Lung (tissue), 12 donors: ENCODE results near the gene TMEM270. TPM values are rescaled to one million over a fixed set of nuclear protein-coding genes. Genes with fewer than 3 reads are reported as not detected.

Experiments used
- ATAC-seq: fragments of 200-7000 bp; cut with Tn5 transposase; one replicate; pipeline ENCODE4 v1.9.1; 2020; ENCODE audit warnings: moderate number of reproducible peaks; ENCODE audit not compliant: insufficient read depth, low FRiP score
- DNase-seq, 3 donors: peaks; one replicate each; pipeline ENCODE4 v3.0.0-alpha.2; 2013 to 2017
- H3K27ac ChIP-seq, 2 donors: one replicate each; pipeline ENCODE4 v1.5.1; 2013; ENCODE audit warnings: mild to moderate bottlenecking in 2 of 2, moderate library complexity in 2 of 2, control low read depth in 1 of 2, inconsistent platforms in 1 of 2, low read depth in 1 of 2, low read length in 1 of 2
- H3K27me3 ChIP-seq, 3 donors: one replicate each; pipeline ENCODE4 v1.5.1; 2013; ENCODE audit warnings: low read length in 2 of 3; ENCODE audit not compliant: control insufficient read depth in 3 of 3, insufficient read depth in 3 of 3
- H3K36me3 ChIP-seq, 4 donors: one replicate each; pipeline ENCODE4 v1.5.1; 2013; ENCODE audit warnings: low read length in 4 of 4, mild to moderate bottlenecking in 1 of 4, moderate library complexity in 1 of 4; ENCODE audit not compliant: control insufficient read depth in 4 of 4, insufficient read depth in 4 of 4
- H3K4me1 ChIP-seq, 5 donors: one replicate each; pipeline ENCODE4 v1.5.1; 2013; ENCODE audit warnings: low read length in 5 of 5, mild to moderate bottlenecking in 2 of 5, moderate library complexity in 1 of 5; ENCODE audit not compliant: control insufficient read depth in 5 of 5, insufficient read depth in 5 of 5
- H3K4me3 ChIP-seq: one replicate; pipeline ENCODE4 v1.5.1; 2013; ENCODE audit warnings: mild to moderate bottlenecking, control low read depth, moderate library complexity
- H3K9ac ChIP-seq, 2 donors: one replicate each; pipeline ENCODE4 v1.5.1; 2013; ENCODE audit warnings: low read length in 2 of 2, control low read depth in 1 of 2; ENCODE audit not compliant: insufficient read depth in 1 of 2
- H3K9me3 ChIP-seq, 4 donors: one replicate each; pipeline ENCODE4 v1.5.1; 2013; ENCODE audit warnings: low read length in 3 of 4, mild to moderate bottlenecking in 1 of 4, moderate library complexity in 1 of 4; ENCODE audit not compliant: control insufficient read depth in 4 of 4, insufficient read depth in 3 of 4
- WGBS, 2 donors: extraction: QIAGEN DNeasy Blood & Tissue Kit; methylation state at CpG; one replicate each; pipeline ENCODE4 v1.1.7; 2013; 5-methylcytosine and 5-hydroxymethylcytosine counted together
- polyA plus RNA-seq, 2 donors: library from polyadenylated mRNA; stranded (reverse); fragments of 200-250 nt; gene quantifications; one replicate each; pipeline ENCODE4 v1.2.1, GENCODE V29; 2013
- total RNA-seq, 2 donors: library from RNA; depleted of rRNA in 1 of 2; stranded (reverse); fragments of >200 nt in 1 of 2; gene quantifications; one replicate each; pipeline ENCODE4 v1.2.1, GENCODE V29; 2014 to 2021
- TF ChIP-seq, protein P1 (sequence below): IDR thresholded peaks from 2 replicates; pipeline ENCODE4 v1.5.1; 2012; ENCODE audit warnings: mild to moderate bottlenecking; ENCODE audit errors: control extremely low read depth, extremely low read depth
- donor health status: control.
- donor health status: control.
- donor health status: Bipolar disorder and iron deficiency.
- donor health status: healthy.
- donor health status: DM: yes; HTN: yes; CAD: no.

Gene TMEM270
- total and polyA plus RNA-seq, 4 donors: 0.19 to 1.1 (median 0.20) TPM; not detected in 1

- ATAC-seq: no peak
- Histone ChIP-seq H3K9ac (no peak overlapping the region), H3K9me3 (no peaks in the 10 kb centered on the region), H3K27ac (no peak overlapping the region), H3K36me3 (no peaks in the 10 kb centered on the region), H3K4me1 (peaks cover 0 to 15% (median 6%) of the 10 kb centered on the region in 5 donors), H3K27me3 (no peaks in the 10 kb centered on the region), H3K4me3 (no peak overlapping the region)
- DNase-seq: no peak
- TF ChIP-seq, protein P1, sequence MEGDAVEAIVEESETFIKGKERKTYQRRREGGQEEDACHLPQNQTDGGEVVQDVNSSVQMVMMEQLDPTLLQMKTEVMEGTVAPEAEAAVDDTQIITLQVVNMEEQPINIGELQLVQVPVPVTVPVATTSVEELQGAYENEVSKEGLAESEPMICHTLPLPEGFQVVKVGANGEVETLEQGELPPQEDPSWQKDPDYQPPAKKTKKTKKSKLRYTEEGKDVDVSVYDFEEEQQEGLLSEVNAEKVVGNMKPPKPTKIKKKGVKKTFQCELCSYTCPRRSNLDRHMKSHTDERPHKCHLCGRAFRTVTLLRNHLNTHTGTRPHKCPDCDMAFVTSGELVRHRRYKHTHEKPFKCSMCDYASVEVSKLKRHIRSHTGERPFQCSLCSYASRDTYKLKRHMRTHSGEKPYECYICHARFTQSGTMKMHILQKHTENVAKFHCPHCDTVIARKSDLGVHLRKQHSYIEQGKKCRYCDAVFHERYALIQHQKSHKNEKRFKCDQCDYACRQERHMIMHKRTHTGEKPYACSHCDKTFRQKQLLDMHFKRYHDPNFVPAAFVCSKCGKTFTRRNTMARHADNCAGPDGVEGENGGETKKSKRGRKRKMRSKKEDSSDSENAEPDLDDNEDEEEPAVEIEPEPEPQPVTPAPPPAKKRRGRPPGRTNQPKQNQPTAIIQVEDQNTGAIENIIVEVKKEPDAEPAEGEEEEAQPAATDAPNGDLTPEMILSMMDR: no peak
- 81 to 88% methylated on average over 13 to 15 of the region's 15 CpGs for WGBS, 2 donors
Observed at GRCh38 chr7:73905360-73905759, 44.4 kb downstream of the TMEM270 start.

DNA sequence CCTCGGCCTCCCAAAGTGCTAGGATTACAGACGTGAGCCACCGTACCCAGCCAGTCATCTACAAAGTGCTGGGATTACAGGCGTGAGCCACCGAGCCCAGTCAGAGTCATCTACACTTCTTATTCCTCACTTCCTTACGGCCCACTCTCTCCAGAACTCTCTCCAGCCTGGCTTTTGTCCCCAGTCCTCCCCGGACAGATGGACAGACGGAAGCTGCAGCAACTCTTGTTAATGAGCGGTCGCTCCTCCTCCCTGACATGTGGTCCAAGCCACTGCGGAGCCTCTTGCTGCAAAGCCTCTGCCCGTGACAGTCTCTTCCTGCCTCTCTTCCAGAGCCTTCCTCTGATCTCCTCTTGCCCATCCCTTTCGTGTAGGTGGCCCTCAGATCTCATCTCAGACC is 45.9 kb downstream of the TMEM270 start:
- 87 to 89% methylated on average over 13 of the region's 13 CpGs for WGBS, 2 donors
- Histone ChIP-seq H3K4me1 (peaks cover 0 to 12% (median 5%) of the 10 kb centered on the region in 5 donors), H3K27me3 (no peaks in the 10 kb centered on the region), H3K9ac (no peak overlapping the region), H3K27ac (no peak overlapping the region), H3K4me3 (no peak overlapping the region), H3K36me3 (no peaks in the 10 kb centered on the region), H3K9me3 (no peaks in the 10 kb centered on the region)
- DNase-seq (no peak), ATAC-seq (no peak)
- TF ChIP-seq, protein P1: no peak

- TF ChIP-seq, protein P1: no peak
- no peak for DNase-seq
- H3K4me3 ChIP-seq: no peak overlapping the region
- no peaks in the 10 kb centered on the region for H3K27me3 ChIP-seq
- H3K36me3 ChIP-seq: no peaks in the 10 kb centered on the region
- ATAC-seq: no peak
- no peak overlapping the region for H3K27ac ChIP-seq
- H3K4me1 ChIP-seq: peaks cover 0 to 9% (median 5%) of the 10 kb centered on the region in 5 donors
- H3K9ac ChIP-seq: no peak overlapping the region
- WGBS, 2 donors: 94 to 97% methylated on average over 12 of the region's 12 CpGs
- H3K9me3 ChIP-seq: no peaks in the 10 kb centered on the region
Observed at GRCh38 chr7:73907554-73908122, 46.7 kb downstream of the TMEM270 start.

DNA sequence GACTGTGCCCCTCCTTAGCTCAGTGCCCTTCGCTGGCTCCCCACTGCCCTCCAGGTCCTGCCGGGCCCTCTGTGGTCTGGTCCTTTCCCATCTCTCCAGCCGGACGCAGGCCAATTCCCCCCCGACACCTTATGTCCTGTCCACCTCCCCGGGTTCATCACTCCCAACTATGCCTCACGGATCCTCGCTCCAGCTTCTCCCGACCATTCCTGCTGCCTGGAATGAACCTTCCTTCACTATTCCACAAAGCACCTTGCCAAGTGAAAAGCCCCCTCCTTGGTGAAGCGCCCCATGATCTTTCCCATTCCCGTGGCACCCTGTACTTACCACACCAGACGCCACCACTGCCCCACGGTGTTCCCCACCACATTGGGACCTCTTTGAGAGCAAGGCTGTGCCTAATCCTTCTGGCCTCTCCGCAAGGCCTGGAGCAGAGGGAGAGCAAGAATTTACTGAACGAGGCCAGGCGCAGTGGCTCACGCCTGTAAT is 47.2 kb downstream of the TMEM270 start:
- no peak for ATAC-seq
- H3K4me1 ChIP-seq: peaks cover 0 to 9% (median 5%) of the 10 kb centered on the region in 5 donors
- H3K27me3 ChIP-seq: no peaks in the 10 kb centered on the region
- no peak overlapping the region for H3K9ac ChIP-seq
- no peaks in the 10 kb centered on the region for H3K36me3 ChIP-seq
- TF ChIP-seq, protein P1: no peak
- no peaks in the 10 kb centered on the region for H3K9me3 ChIP-seq
- no peak overlapping the region for H3K4me3 ChIP-seq
- 93 to 95% methylated on average over 17 of the region's 17 CpGs for WGBS, 2 donors
- DNase-seq: no peak
- no peak overlapping the region for H3K27ac ChIP-seq
